HCT116 (cell line): ENCODE results near the gene NEDD4L. TPM values are rescaled to one million over a fixed set of nuclear protein-coding genes. Genes with fewer than 3 reads are reported as not detected.

ENCODE experiments used
- ATAC-seq: fragments of 200-7000 bp; cut with Tn5 transposase; 2 replicates; pipeline ENCODE4 v1.9.1; 2020; ENCODE audit warnings: mild to moderate bottlenecking, moderate library complexity
- BruUV-seq: library from RNA; stranded (reverse); fragments of 400-500 nt; replicated peaks from 2 replicates; lab custom pipeline; 2021; lab: Mats Ljungman, UMichigan
- CTCF ChIA-PET: fragments of 300-600 bp; sonication (Branson Sonifier 250); formaldehyde crosslinking; loops from one replicate; lab custom pipeline; 2021; ENCODE audit warnings: antibody characterized with exemption; lab: Charles Lee
- POLR2A ChIA-PET: fragments of 300-600, 350-600 bp; sonication (Branson Sonifier 250); formaldehyde crosslinking; loops from one replicate; lab custom pipeline; 2021; ENCODE audit warnings: antibody characterized with exemption; lab: Charles Lee
- RAD21 ChIA-PET, 2 experiments: fragments of 300-600 bp; sonication (Branson Sonifier 250); formaldehyde crosslinking; loops; one replicate each; lab custom pipeline; 2023; ENCODE audit warnings: low total read pairs in 2 of 2; ENCODE audit not compliant: uncharacterized antibody in 2 of 2, unreplicated experiment in 2 of 2, low non-redundant PET in 1 of 2; lab: Charles Lee
- DNase-seq: peaks from one replicate; pipeline ENCODE4 v3.0.0-alpha.2; 2010; ENCODE audit warnings: low read depth, low spot score
- H2AFZ ChIP-seq: fragments of 200-600 bp; shearing (Covaris generic), sonication (generic); 2 replicates; pipeline ENCODE4 v1.6.1; 2017; ENCODE audit warnings: low read depth, mixed run types, mixed read lengths, antibody characterized with exemption, low read length; ENCODE audit not compliant: poor library complexity, severe bottlenecking
- H3K27ac ChIP-seq: 2 replicates; pipeline ENCODE4 v1.5.1; 2012; ENCODE audit warnings: low read depth, low read length
- H3K27me3 ChIP-seq: fragments of 200-600 bp; sonication (generic); 2 replicates; pipeline ENCODE4 v1.6.1; 2016; ENCODE audit warnings: mixed run types, low read length, mixed read lengths; ENCODE audit not compliant: insufficient read depth
- H3K36me3 ChIP-seq, 2 experiments: fragments of 200-500 bp in 1 of 2; fragments of 200-600 bp in 1 of 2; sonication (Bioruptor generic) in 1 of 2; sonication (generic) in 1 of 2; 2 replicates each; pipeline versions ENCODE4 v1.5.1 to v1.6.1; 2014 to 2016; ENCODE audit warnings: low read length in 2 of 2, inconsistent platforms in 1 of 2, mixed read lengths in 1 of 2, mixed run types in 1 of 2; ENCODE audit not compliant: insufficient read depth in 2 of 2, control insufficient read depth in 1 of 2
- H3K4me1 ChIP-seq, 2 experiments: fragments of 200-600 bp in 1 of 2; sonication (generic) in 1 of 2; 2 replicates each; pipeline versions ENCODE4 v1.5.1 to v1.6.1; 2012 to 2017; ENCODE audit warnings: low read length in 2 of 2, inconsistent platforms in 1 of 2, mild to moderate bottlenecking in 1 of 2, mixed read lengths in 1 of 2, mixed run types in 1 of 2, moderate library complexity in 1 of 2; ENCODE audit not compliant: insufficient read depth in 2 of 2, control insufficient read depth in 1 of 2
- H3K4me2 ChIP-seq: fragments of 200-600 bp; sonication (generic); 2 replicates; pipeline ENCODE4 v1.6.1; 2017; ENCODE audit warnings: mixed run types, low read length, mixed read lengths
- H3K4me3 ChIP-seq, 2 experiments: fragments of 200-600 bp in 1 of 2; sonication (generic) in 1 of 2; replicated peaks in 1 of 2; 2 replicates each; pipeline ENCODE4 v1.5.1; 2011 to 2016; ENCODE audit warnings: low read length in 2 of 2, control low read depth in 1 of 2, low read depth in 1 of 2, mild to moderate bottlenecking in 1 of 2, mixed read lengths in 1 of 2, mixed run types in 1 of 2
- H3K79me2 ChIP-seq: fragments of 200-600 bp; sonication (generic); 2 replicates; pipeline ENCODE4 v1.6.1; 2017; ENCODE audit warnings: mild to moderate bottlenecking, mixed run types, low read length, moderate library complexity, mixed read lengths; ENCODE audit not compliant: insufficient read depth
- H3K9ac ChIP-seq: fragments of 200-600 bp; sonication (generic); 2 replicates; pipeline ENCODE4 v1.6.1; 2016; ENCODE audit warnings: low read length, mixed read lengths
- H3K9me2 ChIP-seq: fragments of 200-600 bp; sonication (generic), shearing (Covaris generic); 2 replicates; pipeline ENCODE4 v1.6.1; 2017; ENCODE audit warnings: mixed run types, mild to moderate bottlenecking, moderate library complexity; ENCODE audit not compliant: insufficient read depth
- H3K9me3 ChIP-seq, 2 experiments: fragments of 200-500 bp in 1 of 2; fragments of 200-600 bp in 1 of 2; sonication (Bioruptor generic) in 1 of 2; sonication (generic) in 1 of 2; 2 replicates each; pipeline ENCODE4 v1.6.1; 2014 to 2017; ENCODE audit warnings: low read length in 2 of 2, mixed read lengths in 2 of 2, inconsistent platforms in 1 of 2, low read depth in 1 of 2, mild to moderate bottlenecking in 1 of 2, mixed run types in 1 of 2, moderate library complexity in 1 of 2; ENCODE audit not compliant: control insufficient read depth in 1 of 2, insufficient read depth in 1 of 2
- H4K20me1 ChIP-seq: fragments of 200-600 bp; sonication (generic), shearing (Covaris generic); 2 replicates; pipeline ENCODE4 v1.6.1; 2017; ENCODE audit warnings: mixed run types, mild to moderate bottlenecking, moderate library complexity; ENCODE audit not compliant: insufficient read depth
- ATF3 ChIP-seq: IDR thresholded peaks from 2 replicates; pipeline ENCODE4 v1.6.1; 2012
- CBX3 ChIP-seq: IDR thresholded peaks from 2 replicates; pipeline ENCODE4 v1.6.1; 2012; ENCODE audit warnings: low read depth
- CTCF ChIP-seq, 3 experiments: fragments of 200-600 bp in 1 of 3; sonication (generic) in 1 of 3; IDR thresholded peaks in 2 of 3; conservative IDR thresholded peaks in 1 of 3; 2 replicates each; pipeline ENCODE4 v1.5.1; 2012 to 2017; ENCODE audit warnings: low read depth in 2 of 3, low read length in 2 of 3, antibody characterized with exemption in 1 of 3, borderline replicate concordance in 1 of 3, control low read depth in 1 of 3, mild to moderate bottlenecking in 1 of 3, mixed read lengths in 1 of 3, mixed run types in 1 of 3, moderate library complexity in 1 of 3; ENCODE audit not compliant: insufficient read depth in 1 of 3
- ELF1 ChIP-seq: IDR thresholded peaks from 2 replicates; pipeline ENCODE4 v1.6.1; 2012; ENCODE audit warnings: low read depth, borderline replicate concordance
- JUND ChIP-seq: IDR thresholded peaks from 2 replicates; pipeline ENCODE4 v1.6.1; 2012
- POLR2A ChIP-seq: IDR thresholded peaks from 2 replicates; pipeline ENCODE4 v1.7.0; 2011; ENCODE audit warnings: borderline replicate concordance; ENCODE audit not compliant: insufficient read depth, insufficient read length; ENCODE audit errors: extremely low read depth
- RAD21 ChIP-seq: IDR thresholded peaks from 2 replicates; pipeline ENCODE4 v1.6.1; 2012; ENCODE audit warnings: low read depth, mild to moderate bottlenecking
- REST ChIP-seq: IDR thresholded peaks from 2 replicates; pipeline ENCODE4 v1.6.1; 2012; ENCODE audit warnings: low read depth
- SIN3A ChIP-seq: IDR thresholded peaks from 2 replicates; pipeline ENCODE4 v1.6.1; 2012; ENCODE audit warnings: low read depth
- YY1 ChIP-seq: IDR thresholded peaks from 2 replicates; pipeline ENCODE4 v1.6.1; 2011; ENCODE audit warnings: low read length, low read depth, moderate library complexity, mild to moderate bottlenecking; ENCODE audit not compliant: insufficient replicate concordance; ENCODE audit errors: extremely low read depth
- ZFX ChIP-seq: fragments of 450-650 bp; IDR thresholded peaks from 2 replicates; pipeline ENCODE4 v1.6.1; 2017
- ZNF274 ChIP-seq: fragments of 200-500 bp; sonication (Bioruptor generic); IDR thresholded peaks from 2 replicates; pipeline ENCODE4 v1.6.1; 2014; ENCODE audit warnings: mild to moderate bottlenecking, low read depth, low read length, inconsistent platforms
- intact Hi-C: fragments of 100-400 bp; cut with micrococcal nuclease; formaldehyde crosslinking; loops from 2 replicates; pipeline ENCODE4 v1.10.0; 2022
- total RNA-seq: library from RNA; stranded (reverse); gene quantifications from one replicate; pipeline ENCODE4 v1.2.1, GENCODE V29; 2021; ENCODE audit not compliant: unreplicated experiment

Gene NEDD4L
- total RNA-seq, 1 experiment from 2014 or later = 41.5 TPM

GRCh38 chr18:58252166-58252565 lies 208.1 kb downstream of the NEDD4L start:
- Histone ChIP-seq H3K27ac (no peak overlapping the region), H3K4me2 (no peak overlapping the region), H3K9me3 (no peaks in the 10 kb centered on the region), H3K27me3 (no peaks in the 10 kb centered on the region), H3K4me3 (no peak overlapping the region), H2AFZ (no peak overlapping the region), H3K9ac (no peak overlapping the region), H3K9me2 (no peaks in the 10 kb centered on the region), H3K36me3 (no peaks in the 10 kb centered on the region), H4K20me1 (0 out of 2 replicates have a peak, but pooled peaks cover 4% of the 10 kb centered on the region), H3K4me1 (no peaks in the 10 kb centered on the region), H3K79me2 (no peaks in the 10 kb centered on the region)
- RAD21 ChIA-PET = no interaction called here
- intact Hi-C loops = no loop called here
- DNase-seq = no peak
- POLR2A ChIA-PET = no interaction called here
- no peak for ATAC-seq
- no peak for TF ChIP-seq YY1
- TF ChIP-seq RAD21 = no peak
- no peak for TF ChIP-seq CBX3
- TF ChIP-seq CTCF (IDR thresholded peaks at IDR 0.05 in 2 of 3, conservative IDR thresholded peaks at IDR 0.05 in 1 of 3; ENCODE audit: borderline replicate concordance in 1 of 3, insufficient read depth in 1 of 3, low read depth in 2 of 3, low read length in 2 of 3) = no peak
- no peak for TF ChIP-seq POLR2A
- no peak for TF ChIP-seq SIN3A
- TF ChIP-seq REST = no peak
- no peak for TF ChIP-seq ZFX
- no peak for TF ChIP-seq ELF1
- no peak for TF ChIP-seq ATF3
- no peak for TF ChIP-seq ZNF274
- TF ChIP-seq JUND = no peak
- CTCF ChIA-PET = no interaction called here
- BruUV-seq = no TSS peak
